OCI-LY3 (cell line): ENCODE data around the gene JPH3.

Experiments
- H2AFZ ChIP-seq: fragments of 200-600, 300-600 bp; shearing (Covaris generic); 2 replicates; pipeline ENCODE4 v1.6.0; 2014; ENCODE audit warnings: antibody characterized with exemption, low read depth, low read length
- H3K27ac ChIP-seq: fragments of 200-600, 300-600 bp; sonication (generic); 2 replicates; pipeline ENCODE4 v1.5.1; 2014; ENCODE audit warnings: mild to moderate bottlenecking, low read length, moderate library complexity, mixed read lengths
- H3K27me3 ChIP-seq: fragments of 200-600, 300-600 bp; sonication (generic); 2 replicates; pipeline ENCODE4 v1.6.1; 2014; ENCODE audit warnings: low read depth, low read length, mixed read lengths
- H3K36me3 ChIP-seq: fragments of 200-600, 300-600 bp; sonication (generic); replicated peaks from 2 replicates; pipeline ENCODE3; 2014; ENCODE audit warnings: low read depth, low read length, mixed read lengths
- H3K4me1 ChIP-seq: fragments of 300-600, 200-600 bp; sonication (generic); 2 replicates; pipeline ENCODE4 v1.6.1; 2014; ENCODE audit warnings: low read length, mixed read lengths
- H3K4me2 ChIP-seq: fragments of 200-600, 300-600 bp; sonication (generic); 2 replicates; pipeline ENCODE4 v1.6.1; 2014; ENCODE audit warnings: low read length, mixed read lengths
- H3K4me3 ChIP-seq: fragments of 300-600, 200-600 bp; sonication (generic); 2 replicates; pipeline ENCODE4 v1.5.1; 2014; ENCODE audit warnings: antibody characterized with exemption, mild to moderate bottlenecking, low read length, moderate library complexity
- H3K79me2 ChIP-seq: fragments of 300-600, 200-600 bp; shearing (Covaris generic); 2 replicates; pipeline ENCODE4 v1.6.1; 2014; ENCODE audit warnings: mild to moderate bottlenecking, low read length, mixed read lengths
- H3K9ac ChIP-seq: fragments of 300-600, 200-600 bp; shearing (Covaris generic); 2 replicates; pipeline ENCODE4 v1.6.0; 2014; ENCODE audit warnings: mild to moderate bottlenecking, low read length, moderate library complexity
- H3K9me3 ChIP-seq: fragments of 200-600, 300-600 bp; shearing (Covaris generic); 2 replicates; pipeline ENCODE4 v1.6.1; 2014; ENCODE audit warnings: low read length, mixed read lengths; ENCODE audit not compliant: insufficient read depth
- H4K20me1 ChIP-seq: fragments of 200-600, 300-600 bp; sonication (generic); 2 replicates; pipeline ENCODE4 v1.6.1; 2016; ENCODE audit warnings: low read length, mixed read lengths; ENCODE audit not compliant: insufficient read depth
- CTCF ChIP-seq: fragments of 200-600, 300-600 bp; sonication (generic); IDR thresholded peaks from 2 replicates; pipeline ENCODE4 v1.5.1; 2014; ENCODE audit warnings: antibody characterized with exemption, low read length, low read depth
- EZH2phosphoT487 ChIP-seq: fragments of 200-600 bp; shearing (Covaris generic); IDR thresholded peaks from 2 replicates; pipeline ENCODE4 v1.6.1; 2018; ENCODE audit warnings: antibody characterized with exemption, mixed run types, low read depth

Gene JPH3

GRCh38 chr16:87728026-87728425 is 125.7 kb downstream of the JPH3 start:
- no peak overlapping the region for H3K27ac ChIP-seq
- no peak overlapping the region for H3K4me2 ChIP-seq

GRCh38 chr16:87729266-87729954 is 127.1 kb downstream of the JPH3 start:
- TF ChIP-seq EZH2phosphoT487: no peak
- no peak for TF ChIP-seq CTCF
- Histone ChIP-seq H2AFZ (no peak overlapping the region), H4K20me1 (no peaks in the 10 kb centered on the region), H3K27me3 (no peaks in the 10 kb centered on the region), H3K9me3 (no peaks in the 10 kb centered on the region), H3K4me1 (no peaks in the 10 kb centered on the region), H3K4me3 (no peak overlapping the region), H3K4me2 (no peak overlapping the region), H3K36me3 (peaks cover 24% of the 10 kb centered on the region), H3K9ac (no peak overlapping the region), H3K27ac (no peak overlapping the region), H3K79me2 (peaks cover 12% of the 10 kb centered on the region)

More at GRCh38 chr16:87728026-87728425, 125.7 kb downstream of the JPH3 start:
- H3K4me3 ChIP-seq: no peak overlapping the region
- H3K4me1 ChIP-seq: no peaks in the 10 kb centered on the region
- no peak for TF ChIP-seq EZH2phosphoT487
- no peak for TF ChIP-seq CTCF
- peaks cover 30% of the 10 kb centered on the region for H3K36me3 ChIP-seq
- no peaks in the 10 kb centered on the region for H3K9me3 ChIP-seq
- no peak overlapping the region for H2AFZ ChIP-seq
- H3K27me3 ChIP-seq: no peaks in the 10 kb centered on the region
- H3K79me2 ChIP-seq: peaks cover 9% of the 10 kb centered on the region
- H4K20me1 ChIP-seq: no peaks in the 10 kb centered on the region
- no peak overlapping the region for H3K9ac ChIP-seq

- Histone ChIP-seq H2AFZ (no peak overlapping the region), H3K4me3 (no peak overlapping the region), H3K27me3 (no peaks in the 10 kb centered on the region), H3K36me3 (peaks cover 28% of the 10 kb centered on the region), H3K79me2 (peaks cover 28% of the 10 kb centered on the region), H3K9ac (no peak overlapping the region), H3K4me1 (no peaks in the 10 kb centered on the region), H3K4me2 (no peak overlapping the region), H4K20me1 (no peaks in the 10 kb centered on the region), H3K27ac (no peak overlapping the region), H3K9me3 (no peaks in the 10 kb centered on the region)
- TF ChIP-seq EZH2phosphoT487 (no peak), CTCF (no peak)
Measured at GRCh38 chr16:87731607-87732006, 129.3 kb downstream of the JPH3 start.

GRCh38 chr16:87733190-87733589 is 130.9 kb downstream of the JPH3 start:
- TF ChIP-seq CTCF (no peak), EZH2phosphoT487 (no peak)
- H3K4me2 ChIP-seq: no peak overlapping the region
- no peak overlapping the region for H3K9ac ChIP-seq
- no peak overlapping the region for H2AFZ ChIP-seq
- H3K9me3 ChIP-seq: no peaks in the 10 kb centered on the region
- H3K27ac ChIP-seq: no peak overlapping the region
- H3K4me1 ChIP-seq: no peaks in the 10 kb centered on the region
- H3K27me3 ChIP-seq: no peaks in the 10 kb centered on the region
- no peaks in the 10 kb centered on the region for H4K20me1 ChIP-seq
- H3K4me3 ChIP-seq: no peak overlapping the region
- peaks cover 28% of the 10 kb centered on the region for H3K79me2 ChIP-seq
- H3K36me3 ChIP-seq: peaks cover 25% of the 10 kb centered on the region
